Measurements from ENCODE around the gene BTBD9.
A peak's percentile ranks its signal among the peaks of the same experiment; 100 is the strongest.

BTBD9 gene

GRCh38 chr6:38302838-38303237 lies 336.9 kb downstream of the BTBD9 start:
- no peak for DNase-seq (ENCODE audit: low spot score)
- no peak for FAIRE-seq

- DNase-seq (ENCODE audit: low spot score) = no peak
- FAIRE-seq = no peak
These were observed 337.6 kb downstream of the BTBD9 start for GRCh38 chr6:38302081-38302480.

GRCh38 chr6:38290133-38290799 lies 349.5 kb downstream of the BTBD9 start:
- DNase-seq (ENCODE audit: low spot score) (no peak), FAIRE-seq (no peak)

GRCh38 chr6:38287487-38287886 lies 352.2 kb downstream of the BTBD9 start:
- no peak for FAIRE-seq
- DNase-seq (ENCODE audit: low spot score) = no peak

- FAIRE-seq (no peak), DNase-seq (ENCODE audit: low spot score) (no peak)
These were observed 354.8 kb downstream of the BTBD9 start for GRCh38 chr6:38284802-38285394.

GRCh38 chr6:38283734-38284362 lies 355.9 kb downstream of the BTBD9 start:
- no peak for FAIRE-seq
- no peak for DNase-seq (ENCODE audit: low spot score)

GRCh38 chr6:38282911-38283310 lies 356.8 kb downstream of the BTBD9 start:
- no peak for DNase-seq (ENCODE audit: low spot score)
- no peak for FAIRE-seq

- no peak for FAIRE-seq
- DNase-seq (ENCODE audit: low spot score) = no peak
These were observed 358.6 kb downstream of the BTBD9 start for GRCh38 chr6:38281126-38281525.

- FAIRE-seq = no peak
- no peak for DNase-seq (ENCODE audit: low spot score)
These were observed 359.7 kb downstream of the BTBD9 start for GRCh38 chr6:38279963-38280588.

GRCh38 chr6:38279423-38279822 lies 360.3 kb downstream of the BTBD9 start:
- FAIRE-seq (no peak), DNase-seq (ENCODE audit: low spot score) (no peak)

- DNase-seq (ENCODE audit: low spot score) (no peak), FAIRE-seq (no peak)
These were observed 366.4 kb downstream of the BTBD9 start for GRCh38 chr6:38273325-38273724.

- DNase-seq (ENCODE audit: low spot score) (no peak), FAIRE-seq (no peak)
These were observed 367.5 kb downstream of the BTBD9 start for GRCh38 chr6:38272222-38272621.

GRCh38 chr6:38271081-38271480 lies 368.6 kb downstream of the BTBD9 start:
- no peak for DNase-seq (ENCODE audit: low spot score)
- no peak for FAIRE-seq

- FAIRE-seq = no peak
- no peak for DNase-seq (ENCODE audit: low spot score)
These were observed 369.4 kb downstream of the BTBD9 start for GRCh38 chr6:38270367-38270766.

- DNase-seq (ENCODE audit: low spot score) (no peak), FAIRE-seq (no peak)
These were observed 370.1 kb downstream of the BTBD9 start for GRCh38 chr6:38269461-38270172.

- no peak for DNase-seq (ENCODE audit: low spot score)
- no peak for FAIRE-seq
These were observed 371.4 kb downstream of the BTBD9 start for GRCh38 chr6:38268342-38268741.

GRCh38 chr6:38266921-38267354 lies 372.8 kb downstream of the BTBD9 start:
- DNase-seq (ENCODE audit: low spot score) (peak; percentile 36), FAIRE-seq (no peak)

GRCh38 chr6:38264605-38265004 lies 375.1 kb downstream of the BTBD9 start:
- DNase-seq (ENCODE audit: low spot score) (no peak), FAIRE-seq (no peak)

- no peak for DNase-seq (ENCODE audit: low spot score)
- FAIRE-seq = no peak
These were observed 377.1 kb downstream of the BTBD9 start for GRCh38 chr6:38262609-38263008.

- DNase-seq (ENCODE audit: low spot score) = peak; percentile 67
These were observed 377.7 kb downstream of the BTBD9 start for GRCh38 chr6:38262026-38262425.

GRCh38 chr6:38261626-38262025 lies 378.1 kb downstream of the BTBD9 start:
- DNase-seq (ENCODE audit: low spot score) (no peak), FAIRE-seq (no peak)

More at GRCh38 chr6:38262026-38262425, 377.7 kb downstream of the BTBD9 start:
- no peak for FAIRE-seq

GRCh38 chr6:38259736-38260135 lies 380.0 kb downstream of the BTBD9 start:
- FAIRE-seq = no peak
- no peak for DNase-seq (ENCODE audit: low spot score)

All from urothelium cell line (cell line).